GM21390 (cell line): ENCODE data around the gene WFDC10A.
"Not testable (repeated sequence)": the region's sequence is repeated elsewhere in the genome, so short reads cannot be mapped to it uniquely, and the experiment has no call there.

Experiments used
- ATAC-seq: cut with Tn5 transposase; IDR thresholded peaks from one replicate; pipeline ENCODE4 v1.9.1; 2021; ENCODE audit not compliant: unreplicated experiment

Gene WFDC10A

DNA sequence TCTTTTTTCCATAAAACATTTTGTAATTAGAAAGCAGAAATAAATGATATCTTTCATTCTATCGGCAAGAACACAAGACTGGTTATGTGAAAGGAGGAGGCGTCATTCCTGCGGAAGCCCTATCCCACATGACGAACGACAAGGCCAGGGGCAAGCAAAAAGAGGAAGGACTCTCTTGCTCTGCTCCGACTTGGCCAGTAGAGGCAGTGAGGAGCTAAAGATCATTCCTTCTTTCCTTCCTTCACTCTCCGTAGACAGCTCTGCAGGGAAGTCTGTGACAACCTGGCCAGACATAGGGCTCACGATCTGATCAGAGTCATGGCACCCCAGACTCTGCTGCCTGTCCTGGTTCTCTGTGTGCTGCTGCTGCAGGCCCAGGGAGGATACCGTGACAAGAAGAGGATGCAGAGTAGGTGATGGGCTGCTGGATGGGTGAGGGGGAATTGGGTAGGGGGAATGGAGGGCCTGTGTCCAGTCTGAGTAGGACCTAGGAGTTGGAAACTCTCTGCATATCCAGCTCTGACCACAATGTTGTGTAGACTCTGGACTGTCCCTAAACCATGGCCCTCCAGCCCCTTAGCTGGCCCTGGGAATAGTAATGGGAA lies at the start of gene WFDC10A:
WFDC10A (plus strand) TSS at position 244 of the 605 bp plus-strand sequence; CDS start at position 319, 75 bp downstream.
- ATAC-seq: no peak

DNA sequence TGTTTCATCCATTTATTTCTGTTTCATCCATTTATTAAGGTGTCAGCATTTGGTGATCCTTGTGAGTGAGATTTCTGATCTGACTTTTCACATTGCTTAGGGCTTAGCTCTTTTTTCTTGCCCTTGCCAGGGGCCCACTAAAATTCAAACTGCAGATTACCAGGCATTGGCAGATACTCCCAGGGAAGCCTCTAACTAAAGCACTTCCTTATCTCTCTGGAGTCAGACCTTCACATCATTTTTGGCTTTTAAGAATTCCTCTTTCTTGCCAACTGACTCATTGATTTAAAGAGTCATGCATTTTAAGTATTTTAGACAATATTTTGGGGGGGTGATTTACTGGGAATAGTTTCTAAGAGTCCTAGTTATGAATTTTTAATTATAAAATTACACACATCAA lies 47.8 kb upstream of the WFDC10A start:
- ATAC-seq: no peak

DNA sequence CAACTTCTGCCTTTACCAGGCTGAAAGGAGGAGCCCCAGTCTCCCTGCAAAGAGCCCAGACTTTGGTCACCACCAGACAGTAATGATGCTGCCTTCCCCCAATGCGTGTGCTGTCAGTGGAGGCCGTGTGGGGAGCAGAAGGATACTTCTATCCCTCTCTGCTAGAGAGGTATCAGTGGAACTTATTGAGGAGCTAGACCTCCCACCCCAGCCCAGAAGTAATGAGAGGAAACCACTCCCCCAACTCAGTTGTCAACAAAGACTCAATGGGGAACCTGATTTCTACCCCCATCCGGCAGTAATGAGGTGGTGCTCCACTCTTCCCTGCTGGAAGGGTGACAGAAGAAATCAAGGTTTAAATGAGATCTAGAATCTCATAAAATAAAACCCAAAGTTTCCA lies 46.0 kb upstream of the WFDC10A start:
- ATAC-seq: no peak

DNA sequence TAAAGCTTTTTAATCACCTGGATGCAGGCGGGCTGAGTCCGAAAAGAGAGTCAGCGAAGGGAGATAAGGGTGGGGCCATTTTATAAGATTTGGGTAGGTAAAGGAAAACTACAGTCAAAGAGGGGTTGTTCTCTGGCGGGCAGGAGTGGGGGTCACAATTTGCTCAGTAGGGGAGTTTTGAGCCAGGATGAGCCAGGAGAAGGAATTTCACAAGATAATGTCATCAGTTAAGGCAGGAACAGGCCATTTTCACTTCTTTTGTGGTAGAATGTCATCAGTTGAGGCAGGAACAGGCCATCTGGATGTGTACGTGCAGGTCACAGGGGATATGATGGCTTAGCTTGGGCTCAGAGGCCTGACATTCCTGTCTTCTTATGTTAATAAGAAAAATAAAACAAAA lies 45.2 kb upstream of the WFDC10A start:
- not testable (repeated sequence) for ATAC-seq

DNA sequence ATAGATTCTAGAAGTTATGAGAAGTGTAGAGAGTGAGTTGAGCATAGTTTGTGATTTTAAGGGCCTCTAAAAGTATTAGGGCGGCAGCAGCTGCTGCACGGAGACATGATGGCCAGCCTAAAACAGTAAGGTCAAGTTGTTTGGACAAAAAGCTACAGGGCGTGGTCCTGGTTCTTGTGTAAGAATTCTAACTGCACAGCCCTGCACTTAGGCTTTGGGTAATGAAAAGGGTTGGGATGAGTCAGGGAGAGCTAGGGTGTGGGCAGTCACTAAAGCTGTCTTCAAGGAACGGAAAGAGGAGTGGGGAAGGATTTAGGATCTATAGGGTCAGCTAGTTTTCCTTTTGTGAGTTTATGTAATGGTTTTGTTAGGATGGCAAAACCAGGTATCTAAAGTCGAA lies 43.6 kb upstream of the WFDC10A start:
- not testable (repeated sequence) for ATAC-seq

GRCh38 chr20:45588800-45589199 lies 40.7 kb upstream of the WFDC10A start:
- ATAC-seq: no peak

DNA sequence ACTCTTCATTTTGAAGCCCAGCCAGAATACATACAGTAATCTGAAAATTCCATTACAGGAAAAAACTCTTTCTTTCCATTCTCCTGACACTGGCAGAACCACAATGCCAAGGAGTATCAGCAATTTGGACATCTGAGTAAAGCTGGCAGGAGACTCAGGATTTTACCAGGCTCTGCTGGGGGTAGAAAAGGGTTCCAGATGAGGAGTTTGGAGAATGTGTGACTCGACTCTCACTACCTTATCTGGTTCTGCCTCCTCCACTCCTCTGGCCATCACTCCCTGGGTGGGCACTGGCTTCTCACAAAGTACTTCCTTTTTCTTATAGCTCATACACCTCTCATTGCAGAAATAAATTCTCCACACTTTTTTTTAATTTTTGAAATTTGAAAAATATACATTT lies 39.8 kb upstream of the WFDC10A start:
- no peak for ATAC-seq

GRCh38 chr20:45592574-45593189 lies 36.9 kb upstream of the WFDC10A start:
- no peak for ATAC-seq

DNA sequence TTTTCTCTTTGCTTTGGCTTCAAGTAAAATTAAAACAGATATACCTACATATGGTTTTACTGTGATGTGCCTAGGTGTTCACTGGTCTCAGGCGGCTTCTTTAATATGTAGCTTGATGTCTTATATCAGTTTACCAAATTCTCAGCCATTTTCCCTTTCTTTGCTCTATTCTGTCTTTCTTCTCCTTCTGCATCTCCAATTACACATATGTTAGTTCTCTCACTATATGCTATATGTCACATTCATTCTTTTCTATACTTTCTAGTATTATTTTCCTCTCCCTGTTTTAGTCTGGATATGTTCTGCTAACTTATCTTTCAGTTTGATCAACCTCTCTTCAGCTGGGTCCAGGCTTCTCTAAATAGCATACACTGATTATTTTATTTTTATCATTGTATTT lies 36.0 kb upstream of the WFDC10A start:
- no peak for ATAC-seq

DNA sequence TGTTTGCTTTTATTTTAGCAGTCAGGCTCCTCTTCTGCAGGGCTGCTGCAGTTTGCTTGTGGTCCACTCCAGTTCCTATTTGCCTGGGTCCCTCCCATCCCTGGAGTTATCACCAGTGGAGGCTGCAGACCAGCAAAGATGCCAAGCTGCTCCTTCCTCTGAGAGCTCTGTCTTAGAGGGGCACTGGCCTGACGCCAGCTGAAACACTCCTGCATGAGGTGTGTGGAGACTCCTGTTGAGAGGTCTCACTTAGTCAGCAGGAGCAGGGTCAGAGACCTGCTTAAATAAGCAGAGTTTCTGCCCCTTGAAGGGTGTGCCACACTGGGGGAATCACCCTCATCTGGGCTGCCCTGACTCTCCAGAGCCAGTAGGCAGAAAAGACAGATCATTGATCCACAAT lies 34.3 kb upstream of the WFDC10A start:
- ATAC-seq: no peak

GRCh38 chr20:45607810-45608209 lies 21.7 kb upstream of the WFDC10A start:
- no peak for ATAC-seq

- no peak for ATAC-seq
Observed at GRCh38 chr20:45611054-45611453, 18.5 kb upstream of the WFDC10A start.

- ATAC-seq: no peak
Observed at GRCh38 chr20:45612314-45612713, 17.2 kb upstream of the WFDC10A start.

DNA sequence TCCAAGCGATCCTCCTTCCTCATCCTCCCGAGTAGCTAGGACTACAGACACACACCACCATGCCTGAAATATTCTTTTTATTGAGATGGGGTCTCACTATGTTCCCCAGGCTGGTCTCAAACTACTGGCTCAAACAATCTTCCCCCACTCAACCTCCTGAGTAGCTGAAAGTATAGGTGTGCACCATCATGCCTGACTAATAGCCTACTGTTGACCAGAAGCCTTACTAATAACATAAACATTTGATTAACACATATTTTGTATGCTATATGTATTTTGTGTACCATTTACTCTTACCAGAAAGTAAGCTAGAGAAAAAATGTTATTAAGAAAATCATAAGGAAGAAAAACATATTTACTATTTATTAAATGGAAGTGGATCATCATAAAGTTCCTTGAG lies 11.9 kb upstream of the WFDC10A start:
- no peak for ATAC-seq

DNA sequence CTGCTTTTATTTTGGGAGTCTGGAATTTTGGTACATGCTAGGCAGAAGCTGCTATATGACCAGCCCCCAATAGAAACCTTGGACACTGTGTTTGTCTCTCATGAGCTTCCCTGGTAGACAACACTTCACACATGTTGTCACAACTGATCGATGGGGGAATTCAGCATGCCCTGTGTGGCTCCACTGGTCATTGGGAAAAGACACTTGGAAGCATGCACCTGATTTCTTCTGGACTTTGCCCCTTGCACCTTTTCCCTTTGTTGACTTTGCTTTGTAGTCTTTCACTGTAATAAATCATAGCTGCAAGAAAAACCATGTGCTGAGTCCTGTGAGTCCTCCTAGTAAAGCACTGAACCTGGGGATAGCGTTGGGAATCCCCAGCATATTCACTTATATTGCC lies 7.9 kb upstream of the WFDC10A start:
- no peak for ATAC-seq

DNA sequence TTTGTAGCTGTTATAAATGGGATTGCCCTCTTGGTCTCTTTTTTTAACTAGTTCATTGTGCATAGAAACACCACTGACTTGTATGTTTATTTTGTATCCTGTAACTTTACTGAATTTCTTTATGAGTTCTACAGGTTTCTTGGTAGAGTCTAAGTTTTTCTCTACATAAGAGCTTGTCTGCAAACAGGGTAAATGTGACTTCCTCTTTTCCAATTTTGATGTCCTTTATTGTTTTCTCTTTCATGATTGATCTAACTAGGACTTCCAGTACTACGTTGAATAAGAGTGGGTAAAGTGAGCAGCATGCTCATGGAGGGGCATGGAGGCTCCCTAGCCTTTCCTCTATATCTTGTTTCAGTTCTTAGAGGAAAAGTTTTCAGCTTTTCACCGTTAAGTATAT lies 3.0 kb upstream of the WFDC10A start:
- no peak for ATAC-seq

DNA sequence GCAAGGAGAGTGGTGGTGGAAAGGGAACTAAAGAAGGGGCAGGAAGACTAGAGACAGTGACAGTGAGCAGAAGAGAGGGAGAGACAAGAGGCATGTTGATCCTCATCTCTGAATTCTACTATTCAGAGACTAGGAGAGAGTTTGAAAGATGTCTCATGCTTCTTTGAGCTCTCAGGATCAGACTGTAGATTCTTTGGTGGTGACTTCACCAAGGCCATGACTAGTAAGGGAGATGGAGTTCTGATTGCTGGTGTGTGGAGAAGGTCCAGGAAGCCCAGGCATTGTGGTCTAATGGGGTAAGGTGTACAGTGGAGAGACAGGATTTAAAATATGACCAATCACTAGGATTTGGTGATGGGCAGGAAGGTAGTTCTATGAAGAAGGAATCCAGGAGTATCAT lies 832 bp downstream of the WFDC10A start:
- ATAC-seq: no peak

GRCh38 chr20:45631184-45631583 lies 1.6 kb downstream of the WFDC10A start, which contains the start of gene WFDC9:
Gene WFDC9 (minus strand): TSS chr20:45631284. CDS start chr20:45610181, 21,103 bp downstream.
- no peak for ATAC-seq

GRCh38 chr20:45636513-45636912 lies 7.0 kb downstream of the WFDC10A start:
- ATAC-seq: no peak

- ATAC-seq: no peak
Observed at GRCh38 chr20:45639687-45640086, 10.1 kb downstream of the WFDC10A start.

- not testable (repeated sequence) for ATAC-seq
Observed at GRCh38 chr20:45641076-45641475, 11.5 kb downstream of the WFDC10A start.

DNA sequence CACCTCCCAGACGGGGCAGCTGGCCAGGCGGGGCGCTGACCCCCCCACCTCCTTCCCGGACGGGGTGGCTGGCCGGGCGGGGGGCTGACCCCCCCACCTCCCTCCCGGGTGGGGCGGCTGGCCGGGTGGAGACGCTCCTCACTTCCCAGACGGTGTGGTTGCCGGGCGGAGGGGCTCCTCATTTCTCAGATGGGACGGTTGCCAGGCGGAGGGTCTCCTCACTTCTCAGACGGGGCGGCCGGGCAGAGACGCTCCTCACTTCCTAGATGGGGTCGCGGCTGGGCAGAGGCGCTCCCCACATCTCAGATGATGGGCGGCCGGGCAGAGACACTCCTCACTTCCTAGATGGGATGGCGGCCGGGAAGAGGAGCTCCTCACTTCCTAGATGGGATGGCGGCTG lies 16.3 kb downstream of the WFDC10A start:
- not testable (repeated sequence) for ATAC-seq

GRCh38 chr20:45646875-45647274 lies 17.3 kb downstream of the WFDC10A start:
- no peak for ATAC-seq
